Stimulated activated CD4-positive, alpha-beta T cell treated with anti-CD3 and anti-CD28 coated beads, Interleukin-4, amount 100 ng/mL, for 24 hours (primary cell): ENCODE data around the gene COPS7A.

Experiments
- DNase-seq: peaks from one replicate; pipeline ENCODE4 v3.0.0-alpha.2; 2020

Gene COPS7A

GRCh38 chr12:6752167-6752920 is 28.5 kb downstream of the COPS7A start:
- peak; percentile 32 for DNase-seq

DNA sequence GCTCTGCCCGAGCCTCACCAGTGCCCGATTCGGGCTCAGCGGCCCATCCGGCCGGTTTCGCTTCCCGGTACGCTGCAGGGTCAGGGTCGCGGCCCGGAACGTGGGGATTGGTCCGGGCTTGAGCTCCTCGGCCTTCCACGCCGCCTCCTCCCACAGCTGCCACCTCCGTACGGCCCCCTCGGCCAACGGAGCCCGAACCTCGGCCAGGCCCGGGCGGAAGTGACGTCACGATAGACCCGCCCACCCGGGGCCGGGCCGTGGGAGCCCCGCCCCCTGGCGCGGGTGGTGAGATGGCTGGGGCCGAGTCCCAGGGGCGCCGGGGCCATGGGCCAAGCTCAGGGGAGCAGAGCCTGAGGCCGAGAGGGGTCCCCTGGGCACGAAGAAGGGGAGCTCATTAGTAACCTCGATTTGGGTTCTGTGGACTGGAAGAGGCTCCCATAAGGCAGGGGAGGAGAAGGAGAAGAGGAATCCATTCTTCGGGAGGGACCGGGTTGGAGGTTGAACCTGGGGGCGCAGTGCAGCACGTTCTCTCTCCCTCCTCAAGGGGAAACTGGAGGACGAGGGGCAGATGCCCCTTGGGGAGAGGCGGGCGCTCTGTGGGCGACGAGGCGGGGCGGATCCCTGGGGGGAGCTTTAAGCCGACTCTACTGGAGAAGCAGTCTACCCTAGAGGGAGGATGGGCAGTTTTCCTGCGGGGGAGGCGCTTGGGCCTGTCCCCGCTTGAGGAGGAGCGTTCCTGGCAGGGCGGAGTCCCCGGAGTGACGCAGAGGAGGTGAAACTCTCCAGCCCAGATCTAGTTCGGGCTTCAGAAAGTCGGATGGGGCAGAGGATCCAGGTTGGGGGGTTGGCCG is 29.3 kb downstream of the COPS7A start, which contains the start of gene MLF2:
TSS of gene MLF2 (minus strand) at position 221 of the 851 bp plus-strand sequence. CDS start 807 bp downstream, outside the sequence.
- peak; percentile 98 for DNase-seq

- no peak for DNase-seq
Observed at GRCh38 chr12:6753772-6754356, 30.0 kb downstream of the COPS7A start.

DNA sequence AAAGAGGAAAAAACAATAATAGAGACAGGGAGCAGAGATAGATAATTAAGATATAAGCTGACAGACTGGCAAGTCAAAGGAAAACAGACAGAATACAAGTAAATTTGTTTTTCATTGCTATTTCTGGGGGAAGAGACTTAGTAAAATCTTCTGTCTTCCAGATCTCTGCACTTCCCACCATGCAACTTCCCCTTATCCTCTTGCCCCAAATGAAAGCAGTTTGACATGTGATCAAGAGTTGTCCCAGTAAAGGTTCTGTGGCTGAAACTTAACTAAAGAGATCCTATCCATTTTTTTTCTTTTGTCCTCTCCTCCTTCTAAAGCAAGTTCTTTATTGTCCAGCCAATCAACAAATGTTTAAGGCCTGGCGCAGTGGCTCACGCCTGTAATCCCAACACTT is 30.6 kb downstream of the COPS7A start:
- DNase-seq, result no peak

- no peak for DNase-seq
Observed at GRCh38 chr12:6757028-6757690, 33.3 kb downstream of the COPS7A start.

- DNase-seq, result no peak
Observed at GRCh38 chr12:6758506-6759095, 34.8 kb downstream of the COPS7A start.

GRCh38 chr12:6759741-6760140 is 35.9 kb downstream of the COPS7A start:
- DNase-seq, result no peak

GRCh38 chr12:6763380-6763779 is 39.5 kb downstream of the COPS7A start:
- DNase-seq, result no peak

GRCh38 chr12:6764011-6764828 is 40.4 kb downstream of the COPS7A start:
- DNase-seq, result peak; percentile 53

DNA sequence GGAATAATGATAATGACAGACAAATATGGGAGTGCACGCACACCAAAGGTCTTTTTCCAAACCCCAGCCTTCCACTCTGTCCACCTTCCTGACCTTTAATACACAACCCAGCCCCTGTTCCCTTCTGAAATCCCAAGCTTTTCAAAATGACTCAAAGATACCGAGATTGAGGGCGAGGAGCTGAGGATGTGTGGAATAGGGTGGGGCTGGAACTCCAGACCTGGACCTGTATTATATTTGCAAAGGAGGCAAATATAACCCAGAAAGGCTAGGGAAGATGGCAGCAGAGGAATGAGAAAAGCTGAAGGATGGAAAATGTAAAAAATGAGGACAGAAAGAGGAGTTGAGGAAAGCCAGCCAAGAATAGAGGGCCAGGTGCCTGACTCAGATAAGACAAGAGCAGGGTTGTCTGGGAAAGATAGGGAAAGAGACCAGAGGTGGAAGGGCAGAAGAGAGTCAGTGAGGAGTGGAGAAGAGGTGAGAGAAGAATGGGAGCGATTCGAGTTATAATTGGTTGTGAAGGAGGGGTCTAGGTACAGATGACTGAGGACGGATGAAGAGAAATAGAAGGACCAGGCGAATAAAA is 41.3 kb downstream of the COPS7A start:
- DNase-seq, result no peak

DNA sequence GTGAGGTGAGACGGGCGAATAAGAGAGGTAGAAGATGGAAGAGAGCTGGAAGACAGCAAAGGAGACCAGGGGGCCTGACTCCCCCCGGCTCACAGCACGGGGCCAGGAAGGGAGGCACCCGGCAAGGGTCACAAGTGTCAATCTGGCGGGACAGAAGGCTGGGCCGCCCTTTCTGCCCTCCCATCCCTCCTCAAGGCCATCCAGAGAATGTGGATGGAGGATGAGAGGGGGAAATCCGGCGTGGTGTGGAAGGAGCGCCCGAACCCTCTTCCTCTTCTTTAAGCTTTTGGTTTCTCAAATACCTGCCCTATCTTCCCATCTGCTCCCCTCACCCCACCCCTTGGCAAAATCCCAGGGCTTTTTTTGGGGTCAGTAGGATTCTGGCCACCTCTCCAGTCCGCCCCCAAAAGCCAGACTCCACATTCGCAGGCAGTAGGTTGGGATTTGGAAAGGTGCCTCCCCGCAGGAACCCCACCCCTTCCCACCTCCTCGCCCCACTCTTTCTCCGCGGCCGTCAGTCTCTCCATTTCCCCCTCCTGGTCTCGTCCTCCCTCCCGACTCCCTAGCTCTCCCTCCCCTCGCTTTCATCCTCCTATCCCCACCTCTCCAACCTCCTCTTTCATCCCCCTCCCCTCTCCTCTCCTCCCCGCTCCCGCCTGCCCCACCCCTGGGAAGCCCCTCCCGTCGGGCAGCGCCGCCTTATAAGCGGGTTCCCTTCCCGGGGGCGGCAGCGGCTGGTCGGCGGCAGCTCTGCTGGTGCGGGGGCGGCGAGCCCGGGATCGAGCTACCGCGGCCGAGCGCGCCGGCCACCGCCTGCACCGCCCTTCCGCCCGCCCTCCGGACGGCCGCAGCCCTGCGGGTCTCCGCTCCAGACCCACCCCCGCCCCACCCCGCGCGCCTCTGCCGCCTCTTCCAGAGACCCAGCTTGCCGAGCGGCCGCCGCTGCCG is 42.1 kb downstream of the COPS7A start, which contains the start of gene PTMS:
TSS of gene PTMS (plus strand) at position 730 of the 948 bp plus-strand sequence. CDS start 343 bp downstream, outside the sequence.
- DNase-seq, result no peak

DNA sequence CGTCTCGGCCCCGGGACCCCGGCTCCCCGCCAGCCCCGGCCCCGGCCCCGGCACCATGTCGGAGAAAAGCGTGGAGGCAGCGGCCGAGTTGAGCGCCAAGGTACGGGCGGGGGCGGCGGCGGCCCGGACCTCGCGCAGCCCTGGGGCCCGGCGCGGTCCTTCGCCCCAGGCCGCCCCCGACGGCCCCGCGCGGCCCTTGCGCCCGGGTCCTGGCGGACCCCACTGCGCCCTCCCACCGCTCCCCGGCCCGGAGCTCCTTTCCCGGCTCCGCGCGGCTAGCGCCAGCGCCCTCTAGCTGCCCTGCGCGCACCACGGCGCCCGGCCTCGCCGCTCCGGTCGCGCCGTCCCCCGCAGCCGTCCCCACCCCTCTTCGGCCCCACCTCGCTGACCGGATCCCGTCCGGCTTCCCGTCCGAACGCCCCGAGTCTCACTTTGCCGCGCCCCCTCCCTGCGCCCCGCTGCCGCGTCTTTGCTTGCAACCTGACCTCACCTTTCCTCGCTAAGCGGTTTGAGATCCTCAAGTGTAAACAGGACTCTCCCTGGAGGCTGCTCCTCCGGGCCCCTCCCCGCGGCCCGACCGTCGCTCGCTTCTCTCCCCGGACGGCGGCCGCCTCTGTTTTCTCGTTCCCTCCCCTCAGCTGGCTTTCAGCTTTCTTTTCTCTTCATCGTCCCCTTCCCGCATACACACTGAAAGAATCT is 43.0 kb downstream of the COPS7A start:
- DNase-seq, result peak; percentile 53

- DNase-seq, result no peak
Observed at GRCh38 chr12:6767353-6768319, 43.8 kb downstream of the COPS7A start.

DNA sequence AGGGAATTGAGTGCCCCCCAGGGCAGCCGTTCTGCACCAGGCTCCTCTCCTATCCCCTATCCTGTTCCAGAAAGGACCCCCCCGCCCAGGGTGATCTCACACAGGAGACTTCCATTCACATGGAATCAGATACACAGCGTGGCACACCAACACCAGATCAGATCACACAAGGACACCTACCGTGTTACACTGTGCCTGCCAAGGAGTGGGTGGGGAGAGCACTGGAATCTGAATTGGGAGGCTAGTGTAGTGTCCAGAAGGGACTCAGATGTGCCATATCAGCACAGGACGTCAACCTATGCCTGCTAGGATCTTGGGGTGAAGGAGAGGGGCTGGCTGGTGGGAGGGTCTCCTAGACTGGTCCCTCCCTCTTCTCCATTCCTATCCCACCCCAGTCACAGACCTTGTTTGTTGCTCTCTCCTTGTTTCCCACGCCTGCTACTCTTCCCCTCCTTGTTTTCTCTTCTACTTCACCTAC is 44.6 kb downstream of the COPS7A start:
- no peak for DNase-seq

- no peak for DNase-seq
Observed at GRCh38 chr12:6768990-6769389, 45.1 kb downstream of the COPS7A start.

DNA sequence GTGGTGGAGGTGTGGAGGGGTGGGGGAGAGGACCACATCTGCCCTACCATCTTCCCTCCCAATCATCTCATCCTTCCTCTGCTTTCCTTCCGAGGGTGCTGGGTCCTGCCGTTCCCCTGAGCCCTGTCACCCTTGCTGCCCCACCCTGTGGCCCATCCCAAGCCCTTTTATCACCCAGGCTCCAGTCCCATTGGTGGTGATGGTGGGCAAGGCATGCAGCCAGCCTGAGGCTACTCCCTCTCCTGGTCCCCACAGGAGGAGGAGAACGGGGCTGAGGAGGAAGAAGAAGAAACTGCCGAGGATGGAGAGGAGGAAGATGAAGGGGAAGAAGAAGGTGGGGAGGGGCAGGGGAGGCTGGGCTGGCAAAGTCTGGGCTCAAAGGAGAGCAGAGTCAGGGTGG is 45.8 kb downstream of the COPS7A start:
- no peak for DNase-seq

DNA sequence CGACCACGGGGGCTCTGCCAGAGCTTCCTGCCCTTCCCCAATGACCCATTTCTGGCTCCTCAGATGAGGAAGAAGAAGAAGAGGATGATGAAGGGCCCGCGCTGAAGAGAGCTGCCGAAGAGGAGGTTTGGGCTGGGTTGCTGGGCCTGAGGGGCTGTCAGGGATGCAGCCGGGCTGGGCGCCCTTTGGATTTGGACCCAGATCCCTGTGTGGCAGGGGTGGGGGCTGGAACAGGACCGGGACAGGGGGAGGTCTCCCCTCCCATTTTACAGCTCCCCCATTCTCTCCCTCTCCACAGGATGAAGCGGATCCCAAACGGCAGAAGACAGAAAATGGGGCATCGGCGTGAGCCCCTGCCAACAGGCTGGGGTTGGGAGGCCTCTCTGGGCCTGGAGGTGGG is 46.2 kb downstream of the COPS7A start:
- no peak for DNase-seq

- DNase-seq, result no peak
Observed at GRCh38 chr12:6770600-6770999, 46.8 kb downstream of the COPS7A start.
